Ureter (tissue), 1 donor: ENCODE results near the gene GPR180. TPM values are rescaled to one million over a fixed set of nuclear protein-coding genes. Genes with fewer than 3 reads are reported as not detected.

Experiments used
- DNase-seq: peaks from one replicate; pipeline ENCODE4 v3.0.0-alpha.2; 2020; ENCODE audit warnings: low spot score
- total RNA-seq: library from RNA; stranded (reverse); gene quantifications from one replicate; pipeline ENCODE4 v1.2.4, GENCODE V29; 2023
- donor health status: DM: yes; HTN: yes; CAD: no.

Gene GPR180
- 5.1 TPM for total RNA-seq

DNA sequence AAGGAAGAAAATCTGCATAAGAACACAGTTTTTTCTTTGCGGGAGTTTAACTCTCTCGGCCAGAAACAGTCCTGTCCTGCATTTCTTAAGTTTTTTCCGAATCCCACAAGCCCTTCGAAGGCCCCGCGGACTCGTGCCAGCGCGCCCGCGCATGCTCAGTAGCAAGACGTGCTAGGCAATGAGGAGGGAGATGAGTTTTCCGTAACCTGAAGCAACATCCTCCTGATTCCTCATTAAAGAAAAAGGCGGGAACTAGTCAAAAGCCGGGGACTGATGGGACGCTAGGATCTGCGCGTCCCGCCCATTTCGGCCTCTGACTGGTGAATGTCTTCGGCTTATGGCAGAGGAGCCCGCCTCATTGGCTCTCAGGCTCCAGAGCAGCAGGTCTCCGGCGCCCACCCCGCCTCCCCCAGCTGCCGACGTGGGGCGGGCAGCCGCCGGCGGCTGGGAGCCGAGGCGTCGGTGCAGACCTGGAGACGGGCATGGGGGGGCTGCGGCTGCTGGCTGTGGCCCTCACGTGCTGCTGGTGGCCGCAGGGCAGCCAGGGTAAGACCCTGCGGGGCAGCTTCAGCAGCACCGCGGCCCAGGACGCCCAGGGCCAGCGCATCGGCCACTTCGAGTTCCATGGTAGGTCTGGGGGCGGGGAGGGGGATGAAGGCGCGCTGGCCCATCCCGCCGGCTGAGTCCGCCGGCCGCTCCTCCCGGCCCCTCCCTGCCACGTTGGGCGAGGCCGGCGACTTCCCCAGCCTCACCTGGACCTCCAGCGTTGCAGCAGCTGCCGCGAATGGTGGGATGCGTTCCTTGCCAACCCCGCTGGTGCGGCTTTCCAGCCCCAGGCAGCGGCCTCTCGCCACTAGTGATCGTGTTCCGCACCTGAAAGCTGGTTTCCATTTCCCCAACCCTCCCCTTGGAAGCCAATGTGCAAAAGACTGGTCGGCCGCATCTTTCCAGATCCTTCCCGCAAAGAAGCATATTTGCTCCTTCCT lies at the start of gene GPR180:
Gene GPR180, plus strand, starts transcription at position 412 of the 986 bp plus-strand sequence. Its CDS starts 71 bp downstream, at position 483.
- DNase-seq = peak; percentile 96

DNA sequence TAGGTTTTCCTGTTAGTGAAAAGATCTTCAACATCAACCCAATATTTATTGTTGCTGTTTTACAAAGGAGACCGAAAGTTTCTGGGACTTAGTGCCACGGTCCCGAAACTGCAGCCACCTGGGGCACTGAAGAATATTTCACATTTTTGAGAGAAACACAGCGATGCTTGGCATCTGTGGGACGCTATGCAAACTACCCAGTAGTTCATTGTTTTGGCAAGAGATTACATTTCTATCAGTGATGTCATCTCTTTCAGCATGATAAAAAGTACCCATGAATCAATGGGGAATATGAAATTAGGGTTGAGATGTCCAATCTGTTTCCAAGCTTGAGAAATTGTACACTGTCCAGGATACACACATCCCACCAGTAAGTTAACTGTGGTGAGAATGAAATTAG lies 49.6 kb upstream of the GPR180 start:
- DNase-seq = no peak

DNA sequence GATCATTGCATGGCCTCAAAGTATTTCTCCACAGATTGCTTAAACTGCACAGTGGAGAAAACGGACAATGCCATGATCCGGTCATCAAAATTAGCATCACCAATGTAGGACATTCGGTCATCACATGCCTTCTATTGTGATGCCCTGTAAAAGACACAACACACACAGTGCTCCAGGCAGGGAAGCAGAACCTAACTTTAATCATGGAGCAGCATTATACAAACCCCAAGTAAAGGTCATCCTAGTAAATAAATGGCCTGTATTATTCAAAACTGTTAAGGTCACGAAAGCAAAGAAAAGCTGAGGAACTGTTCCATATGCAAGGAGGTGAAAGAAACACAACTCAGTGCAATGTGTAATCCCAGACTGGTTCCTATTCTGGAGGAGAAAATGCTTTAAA lies 47.9 kb upstream of the GPR180 start:
- DNase-seq = no peak

DNA sequence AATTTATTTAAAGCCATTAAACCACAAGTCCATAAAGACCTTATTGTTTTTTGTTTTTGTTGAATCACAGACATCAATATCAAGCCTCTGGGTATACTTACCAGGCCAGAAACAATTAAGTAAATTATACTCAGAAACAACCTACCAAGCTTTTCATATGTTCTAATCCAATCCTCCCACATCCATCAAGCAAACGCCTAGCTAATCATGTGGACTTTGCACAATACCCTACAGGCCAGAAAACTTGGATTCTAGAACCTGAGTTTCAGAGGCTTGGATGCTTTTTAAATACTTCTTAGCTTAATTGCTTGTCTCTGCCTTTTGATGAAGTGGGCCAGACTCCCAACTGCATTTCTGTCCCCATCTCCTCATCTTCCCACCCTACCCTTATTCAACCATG lies 45.6 kb upstream of the GPR180 start:
- no peak for DNase-seq

DNA sequence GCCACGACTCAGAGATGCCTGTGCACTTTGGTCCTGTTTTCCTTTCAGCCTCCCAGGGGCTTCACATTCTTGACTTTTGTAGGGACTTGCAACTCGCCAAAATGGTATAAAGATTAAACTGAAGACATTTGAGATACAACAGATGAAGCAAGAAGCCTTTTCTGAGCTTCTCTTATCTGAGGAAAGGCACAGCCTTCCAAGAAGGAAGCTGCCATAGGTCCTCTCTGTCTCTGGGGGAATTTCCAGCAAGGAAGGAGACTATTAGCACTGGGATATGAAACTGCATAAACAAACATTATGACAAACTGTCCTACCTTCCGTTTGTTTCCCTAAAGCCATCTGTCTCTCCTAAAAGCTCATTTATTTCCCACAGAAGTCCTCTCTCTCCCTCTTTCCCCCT lies 45.0 kb upstream of the GPR180 start:
- no peak for DNase-seq

DNA sequence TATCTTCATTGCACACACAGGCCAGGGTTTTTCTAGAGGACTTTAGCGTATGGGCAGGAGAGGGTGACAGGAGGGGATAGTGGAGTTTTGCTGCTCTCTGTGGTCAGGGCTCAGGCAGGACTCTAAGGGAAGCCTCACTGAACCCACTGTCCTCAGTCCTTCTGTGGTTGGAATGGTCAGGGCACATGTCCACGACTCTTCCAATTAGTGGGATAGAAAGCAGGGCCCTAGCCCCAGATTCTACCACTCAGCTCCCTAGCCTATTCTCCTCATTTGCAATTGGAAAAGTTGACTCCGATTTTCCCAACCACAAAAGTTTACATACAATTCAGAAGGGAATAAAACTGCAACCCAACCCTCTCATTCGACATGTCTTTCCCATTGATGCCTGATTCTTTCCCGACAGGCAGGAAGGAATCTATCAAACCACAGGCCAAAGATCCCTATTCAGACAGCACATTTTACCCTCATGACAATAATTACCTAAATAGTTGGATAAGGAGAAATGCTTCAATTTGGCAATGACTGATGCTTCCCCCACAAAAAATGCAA lies 43.9 kb upstream of the GPR180 start:
- no peak for DNase-seq

DNA sequence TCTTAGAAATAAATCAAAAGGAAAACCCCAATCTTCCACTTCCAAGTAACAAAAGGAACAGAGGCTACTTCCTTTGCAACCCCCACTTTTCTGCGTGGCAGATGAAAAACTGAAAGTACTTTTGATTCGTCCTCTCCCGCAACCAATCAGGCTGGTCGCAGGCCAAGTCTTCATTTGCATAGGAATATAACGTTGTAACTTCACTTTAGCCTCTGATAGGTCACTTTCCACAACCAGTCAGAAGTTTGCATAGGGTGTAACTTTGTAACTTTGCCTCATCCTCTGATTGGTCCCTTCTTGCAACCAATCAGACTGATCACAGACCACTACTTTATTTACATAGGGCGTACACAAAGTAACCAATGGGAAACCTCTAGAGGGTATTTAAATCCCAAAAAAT lies 42.9 kb upstream of the GPR180 start:
- no peak for DNase-seq

DNA sequence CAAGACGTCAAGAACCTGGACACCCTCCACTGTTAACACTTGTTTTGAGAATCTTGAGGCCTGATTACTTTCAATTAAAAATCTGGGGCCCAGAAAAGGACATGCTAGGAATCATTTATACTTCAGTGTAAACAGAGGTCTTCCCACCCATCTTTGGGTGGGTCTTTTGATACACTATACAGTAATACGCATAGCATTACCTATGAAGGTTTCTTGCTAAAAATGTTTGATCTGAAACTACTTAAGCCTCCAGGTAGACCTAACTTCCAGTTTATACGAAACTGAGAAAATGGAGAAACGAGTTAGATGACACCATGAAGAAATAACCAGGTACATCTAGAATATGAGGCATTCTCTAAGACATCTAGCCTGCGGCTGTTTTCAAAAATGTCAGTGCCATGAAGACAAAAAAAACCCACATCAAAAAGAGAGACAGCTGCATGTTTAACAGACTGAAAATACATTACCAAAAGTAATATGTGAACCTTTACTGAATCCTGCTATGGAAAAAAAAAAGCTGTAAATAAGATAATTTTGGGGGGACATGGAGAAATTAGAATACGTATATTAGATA lies 42.3 kb upstream of the GPR180 start:
- DNase-seq = no peak

DNA sequence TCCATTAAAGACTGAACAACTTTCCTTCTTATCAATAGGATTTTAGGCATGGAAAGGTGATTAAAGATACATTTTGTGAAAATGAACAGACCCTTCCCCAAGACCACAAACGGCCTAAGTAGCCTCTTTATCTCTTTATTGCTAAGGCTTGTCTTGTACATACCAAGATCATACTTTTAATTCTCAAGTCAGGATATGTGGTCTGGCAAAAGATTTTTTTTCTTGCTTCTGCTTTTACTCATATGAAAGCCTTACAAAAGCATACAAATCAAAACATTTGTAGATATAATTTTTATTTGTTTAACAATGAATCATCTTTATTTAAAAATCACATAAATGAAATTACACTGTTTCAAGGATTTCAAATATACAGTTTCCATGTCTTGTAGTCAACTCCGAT lies 41.5 kb upstream of the GPR180 start:
- DNase-seq = no peak

DNA sequence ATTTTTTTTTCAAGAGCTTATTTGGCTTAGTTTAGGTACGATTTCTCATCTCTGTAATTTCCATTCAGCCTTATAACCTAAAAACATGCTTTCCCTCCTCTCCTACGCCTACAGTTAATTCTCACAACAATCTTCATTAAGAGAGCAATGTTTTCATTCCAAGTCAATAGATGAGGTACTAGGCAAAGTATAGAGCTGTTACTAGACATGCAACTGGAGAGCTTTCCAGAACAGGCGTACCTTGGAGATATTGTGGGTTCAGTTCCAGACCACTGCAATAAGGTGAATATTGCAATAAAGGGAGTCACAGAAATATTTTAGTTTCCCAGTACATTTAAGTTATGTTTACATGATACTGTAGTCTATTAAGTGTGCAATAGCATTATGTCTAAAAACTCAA lies 40.5 kb upstream of the GPR180 start:
- no peak for DNase-seq

DNA sequence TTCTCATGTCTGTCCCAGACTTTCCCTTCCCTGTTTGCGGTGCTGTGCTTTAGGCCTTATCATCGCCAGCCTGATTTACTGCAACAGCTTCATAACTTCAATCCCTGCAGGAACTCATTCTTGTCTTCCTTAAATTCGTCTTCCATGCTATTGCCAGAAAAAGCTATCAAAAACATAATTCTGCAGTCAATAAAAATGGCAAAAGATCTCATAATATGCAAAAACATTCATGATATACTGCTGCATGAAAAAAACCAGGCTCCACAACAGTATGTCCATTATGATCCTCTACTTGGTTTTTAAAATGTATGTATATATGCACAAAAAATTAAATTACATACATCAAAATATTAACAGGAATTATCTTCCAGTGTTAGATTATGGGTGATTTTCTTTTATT lies 34.1 kb upstream of the GPR180 start:
- DNase-seq = no peak

DNA sequence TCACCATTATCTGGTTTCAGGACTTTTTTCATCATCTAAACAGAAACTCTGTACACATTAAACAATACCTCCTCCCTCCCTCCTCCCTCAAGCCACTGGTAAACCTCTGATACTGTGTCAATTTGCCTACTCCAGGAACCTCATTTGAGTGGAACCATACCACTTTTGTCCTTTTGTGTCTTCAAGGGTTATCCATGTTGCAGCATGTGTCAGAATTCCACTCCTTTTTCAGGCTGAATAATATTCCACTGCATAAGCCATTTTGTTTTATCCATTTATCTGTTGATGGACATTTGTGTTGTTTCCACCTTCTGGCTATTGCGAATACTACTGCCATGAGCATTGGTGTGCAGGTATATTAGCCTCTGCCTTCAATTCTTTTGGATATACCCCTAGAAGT lies 33.2 kb upstream of the GPR180 start:
- no peak for DNase-seq

DNA sequence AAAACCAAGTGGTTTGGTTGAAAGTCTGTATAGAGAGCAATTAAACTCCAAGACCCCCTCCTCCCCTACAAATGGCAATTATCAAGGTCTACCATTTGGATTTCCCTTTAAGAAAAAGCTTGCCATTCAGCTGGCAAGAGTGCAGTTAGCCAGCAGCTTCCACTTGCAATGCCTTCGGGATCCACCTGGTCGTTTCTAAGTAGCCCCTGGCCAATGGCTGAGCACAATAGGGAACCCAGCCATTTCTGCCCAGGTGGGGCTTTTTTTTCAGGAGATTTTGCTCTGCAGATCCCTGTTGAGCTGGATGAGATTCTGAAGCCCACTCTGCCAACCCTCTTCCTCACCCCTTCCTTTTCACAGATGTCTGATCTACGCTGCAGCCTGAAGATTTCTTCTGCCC lies 32.0 kb upstream of the GPR180 start:
- no peak for DNase-seq

DNA sequence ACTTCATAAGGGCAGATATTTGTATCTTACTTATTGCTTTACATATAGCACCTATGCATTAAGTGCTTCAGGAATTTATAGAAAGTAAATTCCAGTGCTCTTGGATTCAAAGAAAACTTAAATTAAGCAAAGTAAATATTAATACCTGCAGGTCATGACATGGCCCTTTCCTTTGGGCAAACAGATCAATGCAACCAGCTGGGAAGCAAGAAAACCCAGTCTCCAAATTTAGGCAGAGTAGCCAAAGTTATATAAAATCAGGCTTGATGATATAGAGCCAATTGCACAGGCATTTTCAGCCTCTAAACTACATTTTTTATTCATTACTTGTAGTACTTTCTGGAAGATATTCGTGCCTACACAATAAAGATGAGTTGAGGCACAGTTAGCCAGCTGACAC lies 22.6 kb upstream of the GPR180 start:
- DNase-seq = no peak

DNA sequence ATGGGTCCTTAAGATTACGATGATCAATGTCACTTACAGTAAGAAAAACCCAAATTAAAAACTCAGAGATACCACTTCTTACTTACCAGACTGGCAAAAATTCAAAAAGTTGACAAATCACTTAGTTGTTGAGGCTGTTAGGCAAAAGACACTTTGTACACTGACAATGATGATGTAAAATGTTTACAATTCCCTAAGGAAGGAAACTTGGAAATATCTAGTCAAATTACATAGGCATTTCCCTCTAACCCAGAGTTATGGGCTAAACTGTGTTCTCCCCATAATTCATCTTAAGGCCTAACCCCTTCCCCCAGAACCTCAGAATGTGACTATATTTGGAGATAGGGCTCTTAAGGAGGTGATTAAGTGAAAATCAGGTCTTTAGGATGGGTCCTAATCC lies 17.7 kb upstream of the GPR180 start:
- DNase-seq = no peak

DNA sequence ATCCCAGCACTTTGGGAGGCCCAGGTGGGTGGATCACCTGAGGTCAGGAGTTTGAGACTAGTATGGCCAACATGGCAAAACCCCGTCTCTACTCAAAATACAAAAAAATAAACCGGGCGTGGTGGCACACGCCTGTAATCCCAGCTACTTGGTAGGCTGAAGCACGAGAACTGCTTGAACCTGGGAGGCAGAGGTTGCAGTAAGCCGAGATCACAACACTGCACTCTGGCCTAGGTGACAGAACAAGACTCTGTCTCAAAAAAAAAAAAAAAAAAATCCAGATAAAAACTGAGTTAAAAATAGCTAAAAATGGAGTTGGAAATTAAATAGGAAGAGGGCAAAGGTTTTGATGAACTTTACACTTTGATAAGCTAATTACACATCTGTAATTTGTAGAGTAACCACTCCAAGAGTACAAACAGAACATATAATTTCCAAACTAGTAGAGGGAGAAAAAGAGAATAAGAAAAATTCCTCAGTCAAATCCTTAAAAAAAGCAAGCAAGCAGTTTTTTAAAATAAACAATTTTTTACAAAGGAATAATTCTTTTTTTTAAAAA lies 16.0 kb upstream of the GPR180 start:
- no peak for DNase-seq

DNA sequence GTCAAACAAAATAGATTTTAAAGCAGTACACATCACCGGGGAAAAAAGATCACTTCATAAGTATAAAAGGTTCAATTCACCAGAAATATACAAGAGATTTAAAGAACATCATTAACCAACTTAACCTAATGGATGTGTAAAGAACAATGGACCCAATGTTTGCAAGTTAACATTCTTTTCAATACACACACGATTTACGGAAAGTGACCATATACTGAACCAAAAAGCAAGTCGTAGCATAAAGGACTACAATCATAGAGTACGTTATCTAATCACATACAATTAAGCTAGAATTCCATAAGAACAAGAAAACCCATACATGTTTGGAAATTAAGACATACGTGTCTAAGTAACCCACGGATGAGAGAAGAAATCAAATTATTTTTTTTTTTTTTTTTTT lies 15.3 kb upstream of the GPR180 start:
- no peak for DNase-seq

DNA sequence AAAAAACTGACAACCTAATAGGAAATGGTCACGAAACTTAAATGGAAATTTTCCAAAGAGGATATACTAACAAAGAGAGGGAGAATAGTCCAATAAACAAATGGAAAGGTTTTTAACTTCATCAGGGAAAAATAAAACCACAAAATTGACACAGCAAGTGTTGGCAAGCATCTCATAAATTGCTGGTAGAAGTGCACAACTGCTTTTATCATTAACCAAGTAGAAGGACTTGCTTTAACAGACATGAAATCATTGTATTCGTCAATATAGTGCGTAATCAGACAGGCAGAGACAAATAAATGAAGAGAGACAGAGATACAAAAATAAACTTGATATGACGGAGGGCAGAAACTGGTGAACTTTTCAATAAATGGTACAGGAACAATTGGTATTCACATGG lies 13.1 kb upstream of the GPR180 start:
- no peak for DNase-seq

DNA sequence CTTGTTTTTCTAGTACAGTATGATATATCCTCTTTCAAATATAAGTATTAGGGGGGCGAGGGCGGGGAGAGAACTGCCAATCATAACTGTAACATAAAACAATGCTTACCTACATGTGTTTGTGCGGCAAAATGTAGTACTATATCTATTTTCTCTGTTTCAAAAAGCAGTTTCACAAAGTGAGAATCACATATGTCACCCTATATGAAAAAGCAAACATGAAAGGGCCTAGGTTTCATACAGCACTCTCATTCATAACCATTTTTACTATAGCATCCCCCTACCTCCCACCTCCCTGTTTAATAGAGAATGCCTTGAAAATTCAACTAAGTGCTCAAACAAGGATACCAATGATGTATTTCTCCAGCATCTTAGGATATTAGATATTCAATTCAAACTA lies 10.9 kb upstream of the GPR180 start:
- no peak for DNase-seq

DNA sequence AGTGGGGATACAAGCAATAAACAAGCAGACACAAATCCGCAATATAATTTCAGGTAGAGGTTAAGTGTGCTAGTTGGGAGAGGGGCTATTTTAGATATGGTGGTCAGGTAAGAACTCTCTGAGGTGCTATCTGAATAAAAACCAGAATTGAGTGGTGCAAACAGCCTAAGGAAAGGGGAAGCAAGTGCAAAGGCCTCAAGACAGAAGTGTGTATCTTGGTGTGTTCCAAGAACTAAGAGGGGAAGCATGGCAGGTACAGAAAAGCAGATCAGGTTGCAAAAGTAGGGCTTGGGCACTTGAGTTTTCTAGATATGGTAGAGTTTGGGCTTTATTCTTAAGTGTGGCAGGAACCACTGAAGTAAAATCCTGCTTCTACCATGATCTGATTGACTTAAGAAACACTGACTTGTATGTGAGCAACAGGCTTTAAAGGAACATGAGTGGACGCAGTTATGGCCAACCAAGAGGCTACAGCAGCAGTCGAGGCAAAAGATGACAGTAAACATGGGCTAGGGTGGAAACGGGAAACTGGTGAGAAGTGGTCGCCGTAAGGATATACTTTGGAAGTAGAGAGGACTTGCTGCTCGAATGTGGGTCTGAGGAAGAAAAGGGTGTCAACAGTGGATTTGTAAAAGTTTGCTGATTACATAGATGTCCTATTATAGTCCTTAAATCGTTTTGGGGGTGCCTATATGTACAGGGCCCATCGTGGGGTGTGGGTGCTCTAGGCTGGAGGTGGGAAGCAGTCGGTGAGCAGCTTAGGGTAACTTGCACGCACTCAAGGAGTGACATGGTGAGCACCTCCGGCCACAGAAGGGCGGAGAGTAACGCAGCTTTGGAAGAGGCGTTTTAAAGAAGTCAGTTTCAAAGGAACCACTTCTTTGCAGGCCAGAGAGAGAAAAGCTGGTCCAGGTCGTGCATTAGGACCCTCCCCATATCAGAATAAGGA lies 6.4 kb upstream of the GPR180 start:
- no peak for DNase-seq

DNA sequence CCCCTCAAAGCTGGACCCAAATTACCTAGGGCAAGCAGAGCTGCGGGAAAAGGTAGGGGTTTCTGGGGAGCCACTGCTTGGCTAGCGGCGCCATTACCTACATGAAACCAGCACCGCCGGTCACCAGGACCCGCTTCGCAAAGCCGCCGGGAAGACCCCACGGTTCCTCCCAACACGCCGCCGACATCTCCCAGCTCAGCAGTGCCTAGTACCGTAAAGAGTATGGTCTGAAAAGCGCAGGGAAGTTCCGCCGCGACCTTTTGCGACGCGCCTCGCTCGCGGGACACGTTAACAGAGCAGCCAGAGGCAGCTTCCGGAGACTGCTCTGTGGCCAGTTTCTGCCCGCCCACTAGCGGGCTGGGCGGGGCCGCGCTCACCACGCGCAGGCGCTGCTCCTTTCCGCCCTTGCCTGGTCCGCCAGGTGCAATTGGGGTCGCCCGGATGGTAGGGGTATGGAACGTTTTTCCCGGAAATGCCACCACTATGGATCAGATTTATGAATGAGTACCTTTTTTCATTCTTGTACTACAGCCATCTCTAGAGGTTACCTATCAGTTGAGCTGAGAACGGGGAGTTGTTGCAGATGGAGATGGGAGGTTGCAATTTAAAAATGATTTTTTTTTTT lies 5.6 kb upstream of the GPR180 start, which contains the start of gene TGDS:
Gene TGDS, minus strand, starts transcription at position 203 of the 625 bp plus-strand sequence. Its CDS starts 16 bp downstream, at position 187.
- DNase-seq = peak; percentile 93
